HAP-1 (cell line): ENCODE results near the gene WHAMM.

Experiments
- DNase-seq, 2 experiments: peaks; one replicate each; pipeline ENCODE4 v3.0.0-alpha.2; 2016 to 2020; ENCODE audit warnings: low spot score in 2 of 2
- H3K27me3 ChIP-seq: fragments of 250-450 bp; sonication (Bioruptor Pico); 2 replicates; pipeline ENCODE4 v1.5.1; 2020; ENCODE audit warnings: low read depth, mild to moderate bottlenecking, moderate library complexity
- H3K36me3 ChIP-seq: fragments of 250-450 bp; sonication (Bioruptor Pico); replicated peaks from 2 replicates; pipeline ENCODE4 v1.5.1; 2020; ENCODE audit warnings: mild to moderate bottlenecking
- H3K4me1 ChIP-seq: fragments of 250-450 bp; sonication (Bioruptor Pico); 2 replicates; pipeline ENCODE4 v1.5.1; 2020; ENCODE audit warnings: mild to moderate bottlenecking
- H3K4me3 ChIP-seq: fragments of 250-450 bp; sonication (Bioruptor Pico); 2 replicates; pipeline ENCODE4 v1.5.1; 2020; ENCODE audit warnings: mild to moderate bottlenecking, moderate library complexity
- H3K9me3 ChIP-seq: fragments of 250-450 bp; sonication (Bioruptor Pico); 2 replicates; pipeline ENCODE4 v1.5.1; 2020; ENCODE audit warnings: mild to moderate bottlenecking, moderate library complexity
- in situ Hi-C: fragments of 300-500 bp; cut with MboI; formaldehyde crosslinking; loops from 3 replicates; pipeline ENCODE4 v1.14.3; 2020; ENCODE audit warnings: low sequenced_read_pairs, inconsistent platforms, mixed read lengths

The WHAMM gene

GRCh38 chr15:82873000-82873680 lies 63.7 kb downstream of the WHAMM start:
- in situ Hi-C loops: no loop called here
- Histone ChIP-seq H3K4me3 (no peak overlapping the region), H3K9me3 (no peaks in the 10 kb centered on the region), H3K36me3 (no peaks in the 10 kb centered on the region; the same call in 1 of the 2 replicates), H3K27me3 (no peaks in the 10 kb centered on the region), H3K4me1 (no peaks in the 10 kb centered on the region)
- peak in 1 of 2 experiments; percentile 6 for DNase-seq

- Histone ChIP-seq H3K36me3 (no peaks in the 10 kb centered on the region; the same call in 1 of the 2 replicates), H3K4me3 (no peak overlapping the region), H3K9me3 (no peaks in the 10 kb centered on the region), H3K27me3 (no peaks in the 10 kb centered on the region), H3K4me1 (no peaks in the 10 kb centered on the region)
- in situ Hi-C loops: no loop called here
- DNase-seq: no peak
Measured at GRCh38 chr15:82874267-82874666, 64.8 kb downstream of the WHAMM start.

- in situ Hi-C loops: no loop called here
Measured at GRCh38 chr15:82874961-82875360, 65.5 kb downstream of the WHAMM start.

GRCh38 chr15:82875411-82876003 lies 66.1 kb downstream of the WHAMM start:
- Histone ChIP-seq H3K4me3 (no peak overlapping the region), H3K4me1 (peaks cover 5% of the 10 kb centered on the region), H3K9me3 (no peaks in the 10 kb centered on the region), H3K36me3 (no peaks in the 10 kb centered on the region; the same call in 1 of the 2 replicates), H3K27me3 (no peaks in the 10 kb centered on the region)
- in situ Hi-C loops: no loop called here
- DNase-seq: no peak

More at GRCh38 chr15:82874961-82875360, 65.5 kb downstream of the WHAMM start:
- H3K27me3 ChIP-seq: no peaks in the 10 kb centered on the region
- peaks cover 3% of the 10 kb centered on the region for H3K4me1 ChIP-seq
- H3K4me3 ChIP-seq: no peak overlapping the region
- no peaks in the 10 kb centered on the region for H3K9me3 ChIP-seq
- peak in 1 of 2 experiments; percentile 5 for DNase-seq
- H3K36me3 ChIP-seq: no peaks in the 10 kb centered on the region; the same call in 1 of the 2 replicates

- Histone ChIP-seq H3K4me3 (no peak overlapping the region), H3K27me3 (no peaks in the 10 kb centered on the region), H3K4me1 (peaks cover 5% of the 10 kb centered on the region), H3K9me3 (no peaks in the 10 kb centered on the region), H3K36me3 (no peaks in the 10 kb centered on the region; the same call in 1 of the 2 replicates)
- no peak for DNase-seq
- in situ Hi-C loops: no loop called here
Measured at GRCh38 chr15:82877825-82878224, 68.4 kb downstream of the WHAMM start.

GRCh38 chr15:82878325-82878724 lies 68.9 kb downstream of the WHAMM start:
- in situ Hi-C loops: no loop called here
- no peak overlapping the region for H3K4me3 ChIP-seq
- H3K4me1 ChIP-seq: peaks cover 5% of the 10 kb centered on the region
- no peak for DNase-seq
- H3K9me3 ChIP-seq: no peaks in the 10 kb centered on the region
- H3K27me3 ChIP-seq: no peaks in the 10 kb centered on the region
- H3K36me3 ChIP-seq: no peaks in the 10 kb centered on the region; the same call in 1 of the 2 replicates

GRCh38 chr15:82880704-82881103 lies 71.3 kb downstream of the WHAMM start:
- Histone ChIP-seq H3K4me3 (no peak overlapping the region), H3K27me3 (no peaks in the 10 kb centered on the region), H3K4me1 (peaks cover 5% of the 10 kb centered on the region), H3K36me3 (no peaks in the 10 kb centered on the region), H3K9me3 (no peaks in the 10 kb centered on the region)
- in situ Hi-C loops: no loop called here
- DNase-seq: no peak

GRCh38 chr15:82881747-82882146 lies 72.3 kb downstream of the WHAMM start:
- H3K9me3 ChIP-seq: no peaks in the 10 kb centered on the region
- in situ Hi-C loops: no loop called here
- DNase-seq: no peak
- H3K36me3 ChIP-seq: no peaks in the 10 kb centered on the region
- no peak overlapping the region for H3K4me3 ChIP-seq
- no peaks in the 10 kb centered on the region for H3K27me3 ChIP-seq
- peaks cover 5% of the 10 kb centered on the region for H3K4me1 ChIP-seq

- Histone ChIP-seq H3K4me3 (no peak overlapping the region), H3K36me3 (no peaks in the 10 kb centered on the region), H3K9me3 (no peaks in the 10 kb centered on the region), H3K4me1 (peaks cover 5% of the 10 kb centered on the region), H3K27me3 (no peaks in the 10 kb centered on the region)
- no peak for DNase-seq
- in situ Hi-C loops: no loop called here
Measured at GRCh38 chr15:82882273-82882928, 73.0 kb downstream of the WHAMM start.
